Measurements from ENCODE around the gene ZBTB16.

ZBTB16 gene

DNA sequence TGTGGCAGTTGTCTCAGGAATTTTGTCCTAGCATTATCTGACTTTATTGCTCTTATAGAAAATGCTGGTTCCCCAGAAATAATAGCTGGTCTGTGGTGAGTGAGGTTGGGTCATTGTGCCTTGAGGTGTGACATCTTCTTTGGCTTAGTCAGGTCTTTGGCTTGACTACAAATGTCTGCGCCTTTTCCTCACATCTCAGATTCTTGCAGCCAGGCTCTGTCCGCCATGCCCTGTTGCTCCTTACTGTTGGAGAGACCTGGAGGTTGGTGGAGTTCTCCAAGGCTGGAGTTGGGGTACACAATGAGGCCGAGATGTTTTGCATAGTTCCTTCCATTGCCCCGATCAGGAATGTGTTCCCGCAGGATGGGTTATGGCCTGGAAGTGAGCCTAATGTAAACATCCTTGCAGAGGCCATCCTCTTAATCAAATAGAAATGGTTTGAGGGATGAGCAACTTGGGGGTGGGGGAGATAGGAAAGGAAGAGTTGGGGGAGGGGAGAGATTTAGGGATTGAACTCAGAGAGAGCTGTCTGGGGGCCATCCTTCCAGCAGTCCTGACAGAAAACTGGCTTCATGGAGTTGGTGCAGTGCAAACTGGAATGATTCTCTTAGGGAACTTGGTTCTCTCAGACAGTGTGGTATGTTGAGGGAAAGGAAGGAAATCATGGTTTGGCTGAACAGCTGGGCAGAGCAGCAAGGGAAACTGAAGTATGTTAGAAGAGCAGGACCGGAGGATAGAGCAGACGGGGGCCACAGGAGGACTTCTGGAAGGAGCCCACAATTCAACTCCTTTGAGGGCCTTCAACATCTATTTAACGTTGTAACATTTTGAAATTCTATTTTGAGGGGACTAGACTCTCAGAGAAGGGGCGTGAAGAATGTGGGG lies 49.9 kb downstream of the ZBTB16 start:
- peak in 2 of 4 experiments; percentile 24 to 27 for DNase-seq

DNA sequence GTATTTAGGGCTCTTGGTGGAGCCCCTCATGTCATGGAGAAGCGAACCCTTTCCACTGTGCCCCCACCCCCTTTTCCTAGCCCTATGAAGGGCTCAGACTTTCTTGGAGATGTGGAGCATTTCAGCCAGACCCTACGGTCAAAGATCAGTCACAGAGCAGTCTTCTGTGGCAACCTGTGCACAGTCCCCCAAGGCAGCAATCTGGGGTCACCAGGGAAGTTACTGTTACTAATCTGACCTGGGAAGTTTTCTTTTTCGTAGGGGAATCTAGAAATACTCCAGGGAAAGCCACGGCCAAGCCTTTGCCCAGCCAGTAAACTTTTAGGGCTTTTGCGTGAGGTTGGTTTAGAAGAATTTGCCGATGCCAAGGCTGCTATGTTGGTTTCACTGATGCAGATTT lies 50.6 kb downstream of the ZBTB16 start:
- no peak for DNase-seq

DNA sequence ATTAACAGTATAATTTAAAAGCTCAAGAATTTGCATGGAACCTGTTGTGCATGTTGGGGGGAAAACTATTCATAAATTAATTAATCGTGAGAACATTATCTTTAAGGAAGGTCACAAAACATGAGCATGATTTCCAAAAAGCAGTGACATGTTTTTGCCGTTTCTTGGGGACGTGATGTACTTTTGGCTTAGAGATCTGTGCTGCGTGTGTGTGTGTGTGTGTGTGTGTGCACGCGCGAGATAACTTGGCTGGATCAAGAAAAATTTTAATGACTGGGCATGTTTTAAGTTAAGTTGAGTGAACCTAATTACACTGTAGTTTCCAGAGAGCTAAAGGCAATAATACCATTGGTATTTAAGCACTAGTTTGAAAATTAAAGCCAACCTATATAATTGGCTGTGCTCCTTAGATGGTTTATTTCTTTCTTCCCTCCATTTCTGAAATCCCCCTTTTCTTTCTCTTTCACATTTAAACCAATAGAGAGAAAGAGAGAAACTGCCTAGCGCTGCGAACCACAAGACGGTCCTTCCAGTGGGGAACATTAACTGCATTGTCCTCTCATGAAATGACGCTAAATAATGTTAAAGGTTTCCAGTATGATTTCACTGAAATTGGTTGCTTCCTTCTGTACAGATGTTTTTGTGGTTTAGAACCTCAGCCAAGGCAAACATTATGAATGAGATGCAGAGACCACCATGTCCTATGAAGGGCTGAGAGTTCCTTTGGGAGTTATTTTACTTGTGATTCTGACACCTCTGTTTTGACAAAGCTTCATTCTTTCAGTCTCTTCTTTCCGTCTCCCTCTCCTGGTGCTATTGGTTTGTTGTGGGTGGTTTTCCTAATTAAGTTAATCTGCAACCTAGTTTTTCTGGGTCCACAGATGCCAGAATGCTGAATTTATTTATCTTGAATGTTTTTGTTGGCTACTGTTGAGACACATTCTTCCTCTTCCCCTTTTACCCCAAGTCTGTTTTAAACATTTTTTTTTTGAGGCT lies 51.7 kb downstream of the ZBTB16 start:
- DNase-seq: peak in 2 of 4 experiments; percentile 11 to 38

DNA sequence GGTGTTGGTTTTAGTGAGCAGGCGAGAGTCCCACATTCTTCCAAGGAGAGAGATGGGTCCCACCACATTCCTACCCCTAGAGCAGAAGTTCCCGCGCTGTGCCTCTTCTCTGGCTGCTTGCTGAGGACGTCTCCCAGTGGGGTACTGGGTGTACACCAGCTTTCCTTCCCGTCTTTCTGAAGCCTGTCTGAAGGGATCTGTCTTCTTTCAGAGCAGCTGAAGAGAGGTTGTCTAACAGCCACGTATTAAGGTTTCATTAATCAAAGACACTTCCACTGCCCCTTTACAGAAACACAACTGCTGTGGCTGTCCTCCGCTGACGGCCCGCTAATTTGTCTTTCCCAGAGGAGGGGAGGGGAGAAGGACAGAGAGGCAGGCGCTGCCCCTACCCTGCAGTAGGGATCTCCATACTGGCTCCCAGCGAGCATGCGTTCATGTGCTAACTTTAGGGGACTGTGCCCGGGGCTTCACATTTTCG lies 56.0 kb downstream of the ZBTB16 start:
- DNase-seq: no peak

DNA sequence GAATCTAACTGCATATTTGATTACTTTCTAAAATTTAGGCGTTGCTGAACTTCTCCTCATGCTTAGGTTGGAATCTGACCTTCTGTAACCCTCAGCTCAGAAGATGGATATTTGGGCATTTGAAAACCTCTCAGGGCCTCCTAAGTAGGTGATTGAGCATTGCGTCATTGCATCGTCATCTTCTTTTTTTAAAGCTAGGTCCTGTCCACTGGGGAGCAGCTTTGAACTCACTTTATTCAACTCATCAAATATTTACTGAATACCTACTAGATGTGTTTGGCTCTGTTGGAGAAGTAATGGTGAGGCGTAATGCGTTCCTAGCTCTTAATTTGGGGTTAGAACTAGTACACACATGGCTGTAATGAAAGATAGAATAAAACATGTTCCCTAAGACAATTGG lies 56.8 kb downstream of the ZBTB16 start:
- no peak for DNase-seq

DNA sequence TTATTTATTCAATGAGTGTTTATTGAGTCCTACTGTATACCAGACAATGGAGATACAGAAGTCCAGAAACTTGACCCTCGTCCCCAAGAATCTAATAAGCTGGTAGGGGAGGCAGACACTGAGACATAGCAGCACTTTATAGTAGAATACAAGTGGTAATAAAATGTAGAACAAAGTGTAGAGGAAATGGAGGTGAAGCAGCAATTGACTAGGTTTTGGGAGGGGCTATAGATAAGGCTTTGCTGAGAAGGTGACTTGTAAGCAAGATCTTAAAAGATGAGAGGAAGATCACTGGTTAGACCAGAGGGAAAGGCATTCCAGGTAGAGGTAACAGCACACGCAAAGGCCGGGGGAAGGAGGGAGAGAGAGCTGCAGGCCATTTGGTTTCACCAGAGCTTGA lies 57.3 kb downstream of the ZBTB16 start:
- no peak for DNase-seq

DNA sequence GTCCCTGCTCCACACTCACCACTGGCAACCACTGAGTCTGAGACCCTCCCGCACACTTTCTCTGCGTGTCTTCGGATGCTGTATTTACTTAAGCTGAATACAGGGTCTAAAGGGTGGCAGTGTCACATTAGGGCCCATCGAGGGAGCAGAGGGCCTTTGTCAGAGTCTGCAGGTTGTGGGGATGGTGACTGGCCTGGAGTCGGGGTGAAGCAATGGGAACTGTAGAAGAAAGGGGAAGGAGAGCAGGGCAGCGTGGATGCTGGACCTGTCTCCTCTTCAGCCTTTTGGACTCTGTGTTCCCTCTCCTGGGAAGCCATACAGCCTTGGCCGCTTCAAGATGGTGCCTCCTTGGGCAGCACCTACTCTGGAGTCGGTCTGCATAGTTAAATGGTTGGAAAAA lies 61.1 kb downstream of the ZBTB16 start:
- no peak for DNase-seq

DNA sequence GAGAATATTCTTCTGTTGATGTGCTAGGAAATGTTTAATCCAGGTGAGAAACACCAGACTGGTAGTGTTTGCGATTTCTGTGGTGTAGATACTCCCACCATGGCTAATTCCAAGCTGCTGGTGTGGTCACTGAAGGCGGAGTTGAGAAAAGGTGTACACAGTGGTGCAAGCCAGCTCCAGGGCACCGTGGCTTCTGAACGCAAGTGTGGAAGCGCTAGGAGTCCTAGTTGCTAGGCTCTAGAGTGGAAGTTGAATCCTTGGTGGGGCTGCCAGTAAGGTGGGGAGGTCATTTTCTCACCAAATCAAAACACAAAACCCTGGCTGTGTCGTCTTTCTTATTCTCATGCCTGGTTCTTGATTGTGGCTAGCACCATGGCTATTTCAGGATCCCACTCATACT lies 61.6 kb downstream of the ZBTB16 start:
- DNase-seq: no peak

DNA sequence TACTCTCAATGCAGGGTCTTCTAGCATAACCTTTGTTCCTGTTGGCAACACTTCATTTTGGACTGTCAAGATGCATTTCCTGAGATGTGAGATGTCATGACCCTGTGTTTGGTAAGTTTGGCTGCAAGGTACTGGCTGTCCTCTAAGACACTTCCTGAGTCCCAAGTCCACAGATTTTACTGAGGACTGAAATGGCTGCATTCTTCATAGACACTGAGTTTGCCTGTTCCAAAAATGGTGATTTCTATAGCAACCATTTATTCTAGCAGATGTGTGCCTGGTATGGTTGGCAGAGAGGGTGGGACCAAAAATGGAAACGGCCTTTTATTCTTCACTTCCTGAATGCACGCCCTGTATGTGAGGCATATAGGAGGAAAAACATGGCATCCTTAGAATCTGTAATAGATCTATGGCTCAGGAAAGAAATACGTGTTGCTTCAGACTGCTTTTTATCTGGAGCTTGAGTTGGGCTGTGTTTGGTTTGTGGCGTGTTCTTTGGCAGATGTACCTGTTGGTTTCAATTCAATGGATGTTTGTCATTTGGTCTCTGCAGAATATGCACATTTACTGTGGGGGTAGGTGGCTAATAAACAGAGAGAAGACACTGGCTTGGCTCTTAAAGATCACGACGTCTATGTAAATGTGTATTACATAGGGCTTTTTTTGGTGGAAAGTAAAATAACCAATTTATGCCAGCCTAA lies 62.4 kb downstream of the ZBTB16 start:
- no peak for DNase-seq

DNA sequence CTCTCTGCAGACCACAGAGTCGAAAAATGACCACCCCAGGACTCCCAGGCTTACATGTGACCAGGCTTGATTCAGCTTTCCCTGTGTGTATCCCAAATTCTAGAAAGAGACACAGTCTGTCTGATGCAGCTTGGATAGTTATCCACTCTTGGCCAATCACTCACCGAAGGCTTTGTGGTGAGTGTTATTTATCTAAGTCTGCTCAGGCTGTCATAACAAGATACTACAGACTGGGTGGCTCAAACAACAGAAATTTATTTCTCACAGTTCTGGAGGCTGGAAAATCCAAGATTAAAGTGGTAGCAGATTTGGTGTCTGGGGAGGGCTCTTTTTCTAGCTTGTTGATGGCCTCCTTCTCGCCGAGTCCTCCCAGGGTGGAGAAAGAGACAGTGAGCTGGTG lies 63.2 kb downstream of the ZBTB16 start:
- DNase-seq: no peak

DNA sequence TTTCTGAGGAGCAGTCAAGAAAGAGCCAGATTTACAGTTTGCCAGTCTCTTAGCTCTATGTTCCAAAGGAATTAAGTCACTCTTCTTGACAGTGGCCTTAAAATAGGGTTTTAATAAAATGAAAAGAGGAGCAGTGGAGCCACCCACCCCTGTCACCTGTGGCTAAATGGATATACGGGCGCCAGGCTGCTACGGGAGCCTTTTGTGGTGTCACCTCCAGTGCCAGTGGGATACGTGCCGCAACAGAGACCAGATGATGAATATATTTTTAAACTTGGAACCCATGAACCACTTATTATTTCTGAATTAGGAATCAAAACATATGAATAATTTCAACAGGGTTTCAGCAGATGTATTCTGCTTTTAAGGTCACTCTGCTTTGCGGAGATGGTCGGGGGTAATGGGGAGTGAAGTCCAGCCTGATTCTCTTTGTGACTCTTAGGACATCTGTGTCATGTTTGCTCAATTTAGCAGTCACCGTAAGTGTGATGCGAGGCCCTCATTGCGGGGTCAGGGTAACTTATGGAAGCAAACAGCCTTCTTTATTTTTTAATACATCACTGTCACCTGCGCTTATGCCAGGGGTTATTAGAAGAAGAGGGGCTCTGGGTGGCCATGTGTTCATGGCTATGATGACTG lies 64.3 kb downstream of the ZBTB16 start:
- DNase-seq: no peak

DNA sequence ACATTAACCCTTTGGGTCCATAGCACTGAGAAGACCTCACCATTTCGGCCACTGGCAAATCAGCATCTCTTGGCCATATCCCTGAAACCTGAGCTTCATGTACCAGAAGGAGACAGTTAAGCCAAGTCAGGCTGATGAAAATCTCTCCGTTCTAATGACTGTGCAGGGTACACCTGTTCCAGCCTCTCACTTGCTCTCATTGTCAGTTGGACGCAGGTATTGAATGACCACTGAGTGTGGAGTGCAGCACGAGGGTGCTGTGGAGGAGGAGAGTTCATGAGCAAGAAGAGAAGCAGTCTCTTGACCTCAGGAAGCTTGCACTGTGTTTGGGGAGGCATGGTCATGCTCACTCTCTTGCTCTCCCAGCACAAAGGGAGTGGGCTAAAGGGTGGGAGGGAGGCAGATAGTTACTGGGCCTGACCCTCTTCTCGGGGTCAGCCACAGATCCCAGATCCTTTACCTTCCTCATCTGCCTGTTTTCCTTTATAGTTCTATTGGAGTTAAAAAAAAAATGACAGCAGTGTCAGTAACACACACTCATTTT lies 65.2 kb downstream of the ZBTB16 start:
- DNase-seq: no peak

DNA sequence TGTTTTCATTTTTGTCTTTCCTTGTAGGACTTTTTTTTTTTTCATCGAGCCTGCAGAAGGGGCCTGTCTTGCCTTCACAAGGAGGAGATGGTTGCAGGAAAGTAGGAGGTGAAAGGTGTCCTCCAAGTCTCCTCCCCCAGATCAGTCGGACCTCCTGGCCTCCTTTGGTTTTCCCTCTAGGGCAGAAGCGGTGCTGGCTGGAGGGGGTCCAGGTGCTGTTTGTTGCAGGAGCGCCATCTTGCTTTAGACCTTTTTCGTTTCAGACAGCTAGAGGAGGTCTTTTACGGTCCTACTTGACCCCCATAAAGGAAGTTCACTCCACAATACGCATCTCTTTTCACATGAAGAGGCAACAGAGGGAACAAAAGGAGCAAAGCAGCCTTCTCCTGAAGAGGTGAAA lies 66.0 kb downstream of the ZBTB16 start:
- no peak for DNase-seq

DNA sequence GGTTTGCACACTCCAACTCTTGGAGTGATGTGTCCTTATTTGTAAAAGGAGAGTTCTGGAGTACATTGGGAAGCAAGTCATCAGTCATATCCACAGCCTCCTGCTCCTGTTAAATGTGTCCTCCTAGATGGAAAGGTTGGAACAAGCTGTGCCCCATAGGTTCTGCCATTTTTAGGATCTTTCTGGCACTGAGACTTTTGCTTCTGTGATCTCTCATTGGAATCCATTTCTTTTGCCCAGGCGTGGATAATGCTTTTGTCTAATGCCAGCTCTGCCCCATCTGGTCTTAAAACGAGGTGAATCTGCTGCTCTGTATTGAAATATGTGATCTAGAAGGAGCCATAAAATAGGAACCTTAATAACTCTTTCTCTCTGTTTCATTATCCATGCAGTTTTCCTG lies 66.4 kb downstream of the ZBTB16 start:
- no peak for DNase-seq

DNA sequence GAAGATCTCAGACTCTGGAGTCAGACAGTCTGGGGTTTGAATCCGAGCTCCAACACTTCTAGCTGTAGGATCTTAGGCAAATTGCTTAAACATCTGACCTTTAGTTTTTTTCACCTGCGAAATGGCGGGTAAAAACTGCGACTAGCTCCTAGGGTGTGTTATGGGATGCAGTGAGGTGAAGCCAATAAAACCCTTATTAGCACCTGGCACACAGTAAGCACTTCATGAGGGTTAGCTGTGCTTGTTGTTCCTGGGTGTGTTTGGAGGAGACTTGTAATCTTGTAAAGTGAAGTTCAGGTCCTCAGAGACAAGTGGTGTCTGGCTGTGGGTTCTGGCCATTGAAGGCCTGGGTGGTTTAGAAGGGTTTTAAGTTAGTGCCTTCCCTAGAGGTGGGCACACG lies 68.9 kb downstream of the ZBTB16 start:
- no peak for DNase-seq

DNA sequence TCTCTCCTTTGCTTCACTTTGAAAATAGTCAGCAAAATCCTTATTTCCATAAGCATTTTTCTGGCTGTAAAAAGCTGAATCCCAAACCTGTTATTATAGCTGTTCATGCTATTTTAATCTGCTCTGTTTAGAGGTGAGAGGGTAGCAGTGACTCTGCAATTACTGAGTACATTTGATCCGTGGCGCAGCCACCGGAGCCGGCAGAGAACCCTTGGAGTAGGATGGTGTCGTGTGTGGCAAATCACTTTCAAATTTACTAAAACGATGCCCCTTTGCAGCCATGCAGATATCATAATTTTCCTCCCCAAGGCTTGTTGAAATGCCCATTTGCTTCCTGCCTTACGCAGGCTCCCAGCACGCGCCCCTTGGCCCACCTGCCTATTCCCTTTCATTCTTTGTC lies 69.6 kb downstream of the ZBTB16 start:
- DNase-seq: no peak

DNA sequence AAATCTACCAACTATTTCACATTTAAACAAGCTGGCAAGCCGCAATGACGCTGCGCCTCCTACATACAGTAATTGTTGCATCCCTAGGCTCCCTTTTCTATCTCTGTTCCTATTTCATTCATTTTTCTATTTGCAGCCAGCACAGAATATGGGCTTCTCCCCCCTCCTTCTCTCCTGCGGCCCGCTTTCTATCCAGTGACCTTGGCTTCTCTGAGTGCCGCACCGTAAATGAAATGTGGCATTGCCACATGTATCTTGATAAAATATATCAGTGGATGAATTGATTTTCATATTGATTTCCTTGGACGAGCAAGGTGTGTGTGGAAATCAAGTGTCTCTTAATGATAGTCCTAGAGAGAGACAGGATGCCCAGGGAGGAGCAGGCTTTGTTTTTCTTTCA lies 70.2 kb downstream of the ZBTB16 start:
- DNase-seq: no peak

DNA sequence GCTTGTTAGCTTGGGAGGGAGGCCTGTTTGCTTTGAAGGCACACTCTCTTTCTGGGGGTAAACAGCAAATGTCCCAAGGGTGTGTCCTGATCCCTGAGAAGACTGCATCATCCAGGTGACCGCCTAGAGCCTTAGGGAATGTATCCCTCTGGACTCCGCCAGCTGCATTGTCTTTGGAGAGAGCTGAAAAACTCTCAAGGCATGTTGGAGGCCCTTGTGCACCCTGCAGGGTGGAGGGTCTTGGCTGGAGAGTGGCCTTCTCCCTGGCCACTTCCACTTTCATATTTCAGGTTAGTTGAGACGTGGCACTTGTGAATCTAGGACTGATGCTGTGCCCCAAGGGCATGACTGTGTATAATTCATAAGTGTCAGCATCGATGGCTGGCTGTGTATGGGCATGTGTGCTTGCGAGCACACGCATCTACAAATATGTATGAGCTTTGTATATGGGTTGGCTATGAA lies 70.6 kb downstream of the ZBTB16 start:
- no peak for DNase-seq

DNA sequence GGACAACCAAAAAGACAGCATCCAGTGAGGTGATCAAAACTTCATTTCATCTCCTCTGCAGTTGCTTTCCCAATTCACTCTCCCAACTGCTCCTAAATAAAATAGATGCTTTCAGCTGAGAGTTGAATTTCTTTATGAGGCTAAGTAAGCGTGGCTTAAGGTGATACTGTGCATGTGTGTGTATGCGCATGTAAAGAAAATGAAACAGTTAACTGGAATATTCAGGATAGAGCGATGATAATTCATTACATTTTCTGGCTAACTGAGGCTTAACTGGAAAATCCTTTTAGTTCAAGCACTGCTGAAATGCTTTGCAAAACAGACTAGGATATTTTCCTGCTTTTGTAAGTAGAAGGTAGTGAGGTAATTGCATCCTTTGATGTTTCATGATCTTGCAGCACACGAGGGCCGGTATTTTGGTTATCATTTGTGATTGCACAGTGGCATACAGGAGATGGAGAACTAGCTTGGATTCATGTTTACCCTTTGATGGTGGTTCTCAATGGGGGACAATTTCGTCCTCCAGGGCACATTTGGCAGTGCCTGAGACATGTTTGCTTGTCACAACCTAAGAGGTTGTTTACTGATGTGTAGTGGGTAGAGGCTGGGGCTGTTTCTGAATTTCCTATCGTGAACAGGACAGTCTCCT lies 71.2 kb downstream of the ZBTB16 start:
- DNase-seq: no peak

DNA sequence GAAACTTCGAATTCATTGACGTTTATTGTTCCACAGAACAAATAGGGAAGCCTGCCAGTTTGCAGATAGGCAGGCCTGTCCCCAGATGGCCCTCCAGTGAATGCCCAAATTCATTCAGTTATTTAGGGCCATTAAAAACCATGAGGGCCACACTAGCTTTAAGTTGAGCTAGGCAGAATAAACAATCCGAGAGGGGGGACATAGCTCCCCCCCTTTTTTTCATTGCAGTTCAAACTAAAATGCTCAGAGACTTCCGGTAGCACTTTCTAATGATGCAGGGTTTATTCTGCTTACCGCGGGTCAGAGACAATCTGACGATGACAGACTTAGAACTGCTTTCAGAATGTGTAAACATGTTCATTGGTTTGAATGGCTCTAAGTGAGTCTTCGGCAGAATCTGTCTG lies 72.0 kb downstream of the ZBTB16 start:
- DNase-seq: no peak

DNA sequence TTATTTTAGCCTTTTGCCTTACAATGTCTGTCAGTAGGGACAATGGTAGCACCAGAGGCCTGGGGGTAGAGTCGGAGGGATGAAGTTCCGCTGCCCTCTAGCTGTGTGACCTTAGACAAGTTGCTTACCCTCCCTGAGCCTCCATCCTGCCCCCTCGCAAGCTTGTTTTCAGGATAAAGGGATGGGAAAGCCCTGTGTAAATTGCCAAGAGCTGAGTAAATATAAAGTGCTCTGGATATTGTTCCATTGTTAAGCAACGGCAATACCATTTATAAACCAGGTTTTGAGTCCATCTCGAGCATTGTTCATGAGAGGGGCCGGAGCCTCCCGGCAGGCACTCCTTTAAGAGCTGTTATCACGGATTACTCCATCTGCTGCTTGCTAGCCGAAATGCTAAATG lies 72.9 kb downstream of the ZBTB16 start:
- DNase-seq: no peak
